GM21367 (cell line): ENCODE results near the gene ACACB.

ENCODE experiments used
- ATAC-seq: cut with Tn5 transposase; IDR thresholded peaks from one replicate; pipeline ENCODE4 v1.9.1; 2021; ENCODE audit not compliant: unreplicated experiment

Gene ACACB

DNA sequence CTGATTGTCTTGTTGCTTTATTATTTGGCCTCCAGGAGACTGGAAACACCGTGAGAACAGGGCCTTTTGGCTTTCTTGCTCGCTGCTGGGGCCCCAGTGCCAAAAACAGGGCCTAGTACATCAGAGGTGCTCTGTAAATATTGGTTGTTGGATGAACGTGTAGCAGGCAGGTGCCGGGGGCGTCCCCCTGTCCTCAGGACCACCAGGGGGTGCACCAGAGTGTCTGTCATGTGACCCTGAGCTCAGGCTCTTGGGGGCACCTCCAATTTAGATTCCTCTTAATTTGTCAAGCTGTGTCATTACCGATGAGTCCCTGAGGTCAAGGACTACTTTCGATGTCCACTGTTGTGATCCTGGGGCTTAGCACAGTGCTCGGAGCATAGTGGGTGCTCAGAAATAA, 87.1 kb downstream of the ACACB start:
- ATAC-seq, result no peak

DNA sequence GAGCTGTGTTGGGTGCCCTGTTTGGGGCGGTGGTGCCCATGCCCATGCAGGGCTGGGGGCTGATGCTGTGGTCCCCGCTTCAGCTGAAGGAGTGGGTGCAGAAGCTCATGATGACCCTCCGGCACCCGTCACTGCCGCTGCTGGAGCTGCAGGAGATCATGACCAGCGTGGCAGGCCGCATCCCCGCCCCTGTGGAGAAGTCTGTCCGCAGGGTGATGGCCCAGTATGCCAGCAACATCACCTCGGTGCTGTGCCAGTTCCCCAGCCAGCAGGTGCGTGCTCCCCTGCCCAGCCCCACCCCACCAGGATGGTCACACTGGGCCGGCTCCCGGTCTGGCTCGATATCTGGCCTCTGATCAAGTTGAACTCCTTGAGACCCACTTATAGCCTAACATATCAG, 92.7 kb downstream of the ACACB start:
- ATAC-seq, result no peak

DNA sequence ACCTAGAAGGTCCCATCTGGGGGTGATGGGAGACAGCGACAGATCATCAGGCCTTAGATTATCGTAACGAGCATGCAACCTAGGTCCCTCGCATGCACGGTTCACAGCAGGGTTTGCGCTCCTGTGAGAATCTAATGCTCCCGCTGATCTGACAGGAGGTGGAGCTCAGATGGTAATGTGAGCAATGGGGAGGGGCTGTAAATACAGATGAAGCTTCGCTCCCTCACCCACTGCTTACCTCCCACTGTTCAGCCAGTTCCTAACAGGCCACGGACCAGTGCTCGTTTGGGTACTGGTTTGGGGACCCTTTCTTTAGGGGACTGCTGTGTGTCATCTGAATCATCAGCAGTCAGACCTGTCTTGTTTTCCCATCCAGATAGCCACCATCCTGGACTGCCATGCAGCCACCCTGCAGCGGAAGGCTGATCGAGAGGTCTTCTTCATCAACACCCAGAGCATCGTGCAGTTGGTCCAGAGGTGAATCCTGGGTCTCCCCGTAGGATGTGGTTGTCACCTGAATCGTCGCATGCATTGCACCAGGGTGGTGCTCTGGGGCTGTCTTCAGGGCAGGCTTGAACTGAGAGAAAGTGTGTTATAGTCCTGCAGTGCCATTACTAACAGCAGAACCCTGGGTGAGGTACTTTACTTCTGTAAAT, 96.2 kb downstream of the ACACB start:
- no peak for ATAC-seq

DNA sequence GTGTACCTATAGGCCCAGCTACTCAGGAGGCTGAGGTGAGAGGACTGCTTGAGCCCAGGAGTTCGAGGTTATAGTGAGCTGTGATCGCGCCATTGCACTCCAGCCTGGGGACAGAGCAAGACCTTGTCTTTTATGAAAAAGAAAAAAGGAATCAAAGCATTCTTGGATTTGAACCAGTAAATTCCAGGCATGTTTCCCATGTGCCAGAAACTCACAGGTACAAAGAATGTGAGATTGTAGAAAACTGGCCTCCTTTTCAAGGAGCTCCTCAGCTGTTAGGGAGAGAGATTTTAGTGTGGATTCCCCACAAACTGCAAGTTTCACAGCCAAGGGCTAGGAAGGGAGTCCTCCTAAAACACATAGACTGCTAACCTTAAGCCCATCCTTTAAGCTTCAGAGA, 97.7 kb downstream of the ACACB start:
- ATAC-seq, result no peak

DNA sequence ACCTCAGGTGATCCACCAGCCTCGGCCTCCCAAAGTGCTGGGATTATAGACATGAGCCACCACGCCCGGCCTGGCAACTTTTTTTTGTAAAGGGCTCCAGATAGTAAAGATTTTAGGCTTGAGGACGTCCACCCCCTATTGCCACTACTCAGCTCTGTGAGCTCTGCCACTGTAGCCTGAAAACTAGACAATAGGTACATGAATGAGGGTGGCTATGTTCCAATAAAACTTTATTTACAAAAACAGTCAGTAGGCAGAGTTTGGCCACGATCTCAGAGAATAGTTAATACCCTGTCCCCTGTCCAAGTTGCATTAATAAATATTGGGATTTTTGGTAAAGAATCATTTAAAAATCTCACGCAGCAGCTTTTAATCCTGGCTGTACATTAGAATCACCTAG, 102.6 kb downstream of the ACACB start:
- ATAC-seq, result no peak

DNA sequence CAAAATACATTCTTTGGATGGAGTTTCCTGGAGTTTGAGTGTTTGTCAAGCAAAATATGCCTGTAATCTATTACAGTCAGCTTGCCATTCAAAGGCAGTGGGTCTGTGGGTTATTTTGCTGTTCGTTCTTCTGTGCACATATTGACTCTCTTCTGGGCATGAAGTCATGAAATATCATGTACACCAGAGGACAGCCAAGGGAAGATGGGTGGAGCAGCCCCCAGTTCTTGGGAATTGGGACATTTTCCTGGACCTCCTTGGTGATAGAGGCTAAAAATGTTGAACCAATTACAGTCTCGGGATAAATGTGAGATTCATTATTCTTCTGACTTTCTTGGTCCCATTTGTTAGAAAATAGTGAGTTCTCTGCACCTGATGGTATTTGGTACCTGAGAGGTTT, 103.6 kb downstream of the ACACB start:
- no peak for ATAC-seq

DNA sequence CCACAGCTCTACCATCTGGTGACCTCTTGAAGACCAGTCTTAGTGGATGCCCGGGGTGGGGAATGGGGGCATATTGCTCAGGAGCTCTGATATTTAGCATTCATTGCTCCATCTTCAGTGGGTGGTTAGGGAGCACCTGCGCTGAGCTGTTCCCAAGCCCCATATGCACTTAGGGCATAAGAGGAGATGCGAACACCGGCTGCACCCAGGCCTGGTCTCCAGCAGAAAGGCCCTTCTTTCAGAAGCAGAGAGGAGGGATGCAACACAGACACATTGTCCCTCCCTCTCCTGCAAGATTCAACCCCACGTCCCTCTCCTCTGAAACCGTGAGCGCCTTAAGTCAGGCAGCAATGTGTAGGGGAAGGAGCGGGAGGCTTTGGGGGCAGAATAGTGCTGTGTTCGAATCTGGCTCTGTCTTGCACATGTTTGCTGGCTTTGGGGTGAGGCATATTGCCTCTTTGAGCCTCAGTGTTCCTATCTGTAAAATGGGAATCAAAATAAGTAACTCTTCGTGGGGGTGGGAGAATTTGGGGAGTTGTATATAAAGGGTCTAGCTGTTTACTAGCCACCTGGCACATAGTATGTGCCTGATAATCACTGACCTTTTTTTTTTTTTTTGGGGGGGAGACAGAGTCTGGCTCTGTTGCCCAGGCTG, 105.0 kb downstream of the ACACB start:
- ATAC-seq, result no peak

DNA sequence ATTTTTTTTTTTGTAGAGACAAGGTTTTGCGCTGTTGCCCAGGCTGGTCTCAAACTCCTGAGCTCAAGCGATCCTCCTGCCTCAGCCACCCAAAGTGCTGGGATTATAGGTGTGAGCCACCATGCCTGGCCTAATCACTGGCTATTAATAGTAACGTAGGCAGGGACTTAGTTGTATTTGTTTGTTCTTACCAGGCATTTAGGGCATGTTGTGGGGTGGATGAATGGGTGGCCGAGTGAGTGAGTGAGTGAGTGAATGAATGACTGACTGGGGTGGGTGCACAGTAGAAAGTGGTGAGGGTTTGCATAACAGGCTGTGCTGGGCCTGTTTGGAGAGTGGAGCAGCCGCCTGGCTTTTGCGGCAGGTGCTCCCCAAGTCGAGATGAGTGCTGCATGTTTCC, 105.7 kb downstream of the ACACB start:
- no peak for ATAC-seq

DNA sequence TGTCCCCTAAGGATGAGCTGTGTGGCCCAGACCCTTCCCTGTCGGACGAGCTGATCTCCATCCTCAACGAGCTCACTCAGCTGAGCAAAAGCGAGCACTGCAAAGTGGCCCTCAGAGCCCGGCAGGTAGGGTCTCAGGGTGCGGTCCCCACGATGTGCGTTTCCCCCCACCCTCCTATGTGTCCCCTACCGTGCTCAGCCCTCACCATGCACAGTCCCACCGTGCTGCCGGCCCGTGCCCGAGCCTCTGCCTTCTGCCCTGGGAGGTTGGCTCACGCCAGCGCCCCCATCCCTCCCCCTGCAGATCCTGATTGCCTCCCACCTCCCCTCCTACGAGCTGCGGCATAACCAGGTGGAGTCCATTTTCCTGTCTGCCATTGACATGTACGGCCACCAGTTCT, 106.1 kb downstream of the ACACB start:
- ATAC-seq, result no peak

DNA sequence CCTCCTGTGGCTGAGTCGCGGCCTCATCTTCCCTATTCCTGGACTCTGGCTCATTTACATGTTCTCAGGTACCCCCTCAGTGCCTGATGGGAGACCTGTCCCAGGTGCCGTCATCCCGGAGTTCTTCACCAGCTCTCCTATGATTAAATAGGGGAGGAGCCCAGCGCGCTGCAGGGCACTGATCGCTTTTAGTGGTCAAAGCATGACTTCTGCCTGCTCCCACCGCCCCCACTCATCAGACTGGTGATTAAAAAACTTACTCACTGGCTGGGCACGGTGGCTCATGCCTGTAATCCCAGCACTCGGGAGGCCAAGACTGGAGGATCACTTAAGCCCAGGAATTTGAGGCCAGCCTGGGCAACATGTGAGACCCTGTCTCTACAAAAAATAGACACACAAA, 106.8 kb downstream of the ACACB start:
- ATAC-seq, result no peak

DNA sequence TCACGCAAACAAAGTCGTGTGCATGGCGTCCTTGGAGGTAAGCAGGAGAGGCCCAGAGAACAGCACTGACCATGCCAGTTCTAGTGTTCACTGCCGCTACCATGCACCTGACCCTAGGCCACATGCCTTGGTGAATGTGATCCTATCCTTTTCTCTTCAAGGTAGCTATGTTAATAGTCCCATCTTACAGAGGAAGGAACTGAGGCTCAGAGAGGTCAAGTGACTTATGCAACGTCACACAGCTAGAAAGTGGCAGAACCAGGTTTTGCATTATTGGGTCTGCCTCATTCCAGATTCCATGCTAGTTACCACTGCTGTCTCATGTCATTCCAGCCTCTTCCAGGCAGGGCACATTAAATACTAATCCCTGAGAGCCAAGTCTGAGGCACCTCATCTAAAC, 107.5 kb downstream of the ACACB start:
- ATAC-seq, result no peak

DNA sequence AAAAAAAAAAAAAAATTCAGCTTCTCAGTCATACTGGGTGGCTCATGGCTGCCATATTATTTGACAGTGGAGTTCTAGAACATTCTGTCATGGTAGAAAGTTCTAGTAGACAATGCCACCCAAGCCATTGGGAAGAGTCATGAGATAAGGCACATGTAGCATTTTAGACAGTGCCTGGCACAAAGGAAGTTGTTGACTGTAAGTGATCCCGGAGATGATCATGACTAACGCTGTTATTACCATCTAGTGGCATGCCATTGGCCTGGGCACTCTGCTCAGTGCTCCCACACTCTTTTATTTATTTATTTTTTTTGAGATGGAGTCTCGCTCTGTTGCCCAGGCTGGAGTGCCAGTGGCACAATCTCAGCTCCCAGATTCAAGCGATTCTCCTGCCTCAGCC, 112.3 kb downstream of the ACACB start:
- no peak for ATAC-seq

DNA sequence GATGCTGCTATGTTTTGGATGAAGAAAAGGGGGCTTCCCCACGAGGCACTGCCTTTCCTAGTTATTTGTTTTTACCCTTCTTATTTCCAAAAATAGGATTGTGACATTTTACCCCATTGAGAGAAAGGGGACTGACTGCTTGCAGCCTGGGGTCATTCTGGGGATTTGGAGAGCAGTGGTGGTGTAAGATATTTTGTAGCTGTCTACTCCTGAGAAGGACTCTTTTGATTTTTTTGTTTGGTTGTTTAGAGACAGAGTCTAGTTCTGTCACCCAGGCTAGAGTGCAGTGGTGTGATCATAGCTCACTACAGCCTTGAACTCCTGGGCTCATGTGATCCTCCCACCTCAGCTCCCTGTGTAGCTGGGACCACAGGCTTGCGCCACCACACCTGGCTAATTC, 113.8 kb downstream of the ACACB start:
- no peak for ATAC-seq

DNA sequence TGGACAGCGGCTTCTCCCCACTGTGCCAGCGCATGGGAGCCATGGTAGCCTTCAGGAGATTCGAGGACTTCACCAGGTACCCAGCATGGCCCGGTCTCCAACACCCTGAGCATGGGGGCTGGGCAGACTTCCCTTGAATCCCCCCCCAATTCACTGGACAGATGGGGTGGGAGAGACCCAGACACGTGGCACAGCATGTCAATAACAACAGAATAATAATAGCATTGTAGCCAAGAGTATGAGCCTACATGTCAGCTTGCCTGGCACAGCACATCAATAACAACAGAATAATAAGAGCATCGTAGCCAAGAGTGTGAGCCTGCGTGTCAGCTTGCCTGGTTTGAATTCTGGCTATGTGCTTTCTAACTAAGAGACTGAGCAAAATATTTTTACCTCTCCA, 116.3 kb downstream of the ACACB start:
- no peak for ATAC-seq

DNA sequence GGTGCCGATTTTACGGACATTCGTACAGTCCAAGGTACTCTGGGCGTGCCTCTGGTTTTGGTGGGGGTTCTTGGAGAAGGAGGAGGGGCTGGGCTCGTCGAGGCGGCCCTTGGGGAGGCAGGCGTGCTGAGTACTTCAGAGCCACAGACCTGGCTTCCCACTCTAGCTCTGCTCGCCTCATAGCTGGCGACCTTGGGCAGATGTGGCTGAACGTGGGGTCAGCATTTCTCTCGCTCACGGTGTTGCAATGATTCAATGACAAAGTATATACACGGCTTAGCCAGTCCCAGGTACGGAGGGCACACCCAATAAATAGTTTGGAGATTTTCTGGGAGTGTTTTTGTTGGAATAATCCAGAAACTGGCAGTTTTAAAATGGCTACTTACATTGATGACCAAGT, 117.6 kb downstream of the ACACB start:
- ATAC-seq, result no peak

DNA sequence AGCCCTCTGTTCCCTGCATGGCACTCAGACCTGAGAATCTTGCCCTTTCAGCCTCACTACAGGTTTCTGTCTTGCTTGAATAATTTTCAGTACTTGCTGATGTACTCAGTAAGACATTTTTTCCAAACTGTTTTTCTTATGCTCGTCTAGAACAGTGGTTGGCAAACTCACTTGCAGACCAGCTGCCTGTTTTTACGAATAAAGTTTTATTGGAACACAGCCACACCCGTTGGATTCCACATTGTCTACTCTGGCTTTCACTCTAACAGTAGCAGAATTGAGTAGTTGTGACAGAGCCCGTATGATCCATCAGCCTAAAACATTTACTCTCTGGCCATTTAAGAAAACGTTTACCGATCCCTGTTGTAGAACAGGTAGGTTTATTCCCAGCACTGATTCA, 119.9 kb downstream of the ACACB start:
- ATAC-seq, result no peak

DNA sequence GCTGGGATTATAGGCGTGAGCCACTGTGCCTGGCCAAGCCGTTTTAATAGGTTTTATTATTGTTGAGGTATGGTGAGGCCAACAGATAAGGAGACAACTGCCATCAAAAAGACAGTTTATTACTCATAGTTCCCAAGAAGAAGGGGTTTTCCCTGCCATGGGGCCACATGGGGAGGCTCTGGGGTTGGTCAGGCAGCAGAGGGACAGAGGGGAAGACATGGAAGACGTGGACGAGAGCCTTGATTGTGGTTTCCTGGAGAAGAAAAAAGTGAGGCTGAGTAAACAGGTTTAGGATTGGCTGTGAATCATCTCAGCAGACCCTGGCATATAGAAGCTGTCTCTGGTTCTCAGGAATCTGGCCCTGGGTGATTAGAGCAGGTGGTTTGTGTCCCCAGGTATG, 122.8 kb downstream of the ACACB start:
- ATAC-seq, result no peak

DNA sequence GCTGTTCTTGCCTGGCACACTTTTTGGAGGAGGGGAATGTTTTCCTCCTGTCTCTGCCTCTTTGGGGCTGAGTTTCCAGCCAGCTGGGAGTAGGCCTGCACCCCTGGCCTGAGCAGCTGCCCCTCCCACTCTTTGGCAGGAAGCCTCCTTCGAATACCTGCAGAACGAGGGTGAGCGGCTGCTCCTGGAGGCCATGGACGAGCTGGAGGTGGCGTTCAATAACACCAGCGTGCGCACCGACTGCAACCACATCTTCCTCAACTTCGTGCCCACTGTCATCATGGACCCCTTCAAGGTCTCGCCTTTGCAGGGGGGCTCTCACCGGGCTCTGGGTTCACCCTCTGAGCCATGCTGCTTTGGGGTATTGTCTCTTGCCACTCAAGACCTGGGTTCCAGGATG, 123.3 kb downstream of the ACACB start:
- no peak for ATAC-seq

DNA sequence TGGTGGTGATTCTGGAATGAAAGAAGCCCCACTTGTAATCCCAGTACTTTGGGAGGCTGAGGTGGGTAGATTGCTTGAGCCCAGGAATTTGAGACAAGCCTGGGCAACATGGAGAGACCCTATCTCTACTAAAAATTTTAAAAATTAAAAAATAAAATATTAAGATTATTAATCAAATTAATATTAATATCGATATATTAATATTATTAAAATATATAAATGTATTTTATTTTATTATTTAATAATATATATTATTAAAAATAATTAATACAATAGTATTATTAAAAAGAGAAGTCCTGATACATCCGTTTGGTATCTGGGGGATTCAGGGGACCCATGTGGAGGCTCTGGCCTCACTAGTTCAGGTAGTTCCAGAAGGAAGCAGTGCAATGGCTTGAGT, 124.0 kb downstream of the ACACB start:
- ATAC-seq, result no peak

DNA sequence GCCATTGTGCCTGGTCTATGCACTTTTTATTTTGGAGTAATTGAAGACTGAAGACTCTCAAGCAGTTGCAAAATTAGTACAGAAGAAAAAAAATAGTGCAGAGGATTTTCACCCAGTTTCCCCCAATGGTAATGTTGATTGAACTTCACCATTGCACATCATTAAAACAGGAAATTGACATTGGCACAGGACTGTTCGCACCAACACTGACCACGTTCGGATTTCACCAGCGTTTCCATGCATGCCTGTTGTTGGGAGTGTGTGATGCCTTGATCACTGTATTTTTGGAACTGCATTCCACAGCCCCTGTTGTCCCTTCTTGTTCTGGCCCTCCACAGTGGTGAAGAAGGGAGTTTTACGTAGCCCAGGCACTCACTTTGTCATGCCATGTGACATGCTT, 125.5 kb downstream of the ACACB start:
- no peak for ATAC-seq

DNA sequence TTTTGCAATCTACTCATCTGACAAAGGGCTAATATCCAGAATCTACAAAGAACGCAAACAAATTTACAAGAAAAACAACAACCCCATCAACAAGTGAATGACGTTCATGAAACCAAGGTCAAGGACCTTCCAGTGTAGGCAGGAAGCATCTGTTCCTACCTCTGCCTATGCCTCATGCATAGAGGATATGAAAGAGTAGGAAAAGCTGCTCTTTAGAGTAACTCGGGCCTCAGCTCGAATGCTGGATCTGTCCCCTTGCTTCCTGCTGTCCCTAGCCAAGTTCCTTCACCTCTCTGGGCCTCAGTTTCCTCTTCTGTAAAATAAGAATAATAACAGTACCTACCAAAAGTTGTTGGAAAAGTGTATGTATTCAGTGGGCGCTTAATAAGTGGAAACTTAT, 127.7 kb downstream of the ACACB start:
- no peak for ATAC-seq

DNA sequence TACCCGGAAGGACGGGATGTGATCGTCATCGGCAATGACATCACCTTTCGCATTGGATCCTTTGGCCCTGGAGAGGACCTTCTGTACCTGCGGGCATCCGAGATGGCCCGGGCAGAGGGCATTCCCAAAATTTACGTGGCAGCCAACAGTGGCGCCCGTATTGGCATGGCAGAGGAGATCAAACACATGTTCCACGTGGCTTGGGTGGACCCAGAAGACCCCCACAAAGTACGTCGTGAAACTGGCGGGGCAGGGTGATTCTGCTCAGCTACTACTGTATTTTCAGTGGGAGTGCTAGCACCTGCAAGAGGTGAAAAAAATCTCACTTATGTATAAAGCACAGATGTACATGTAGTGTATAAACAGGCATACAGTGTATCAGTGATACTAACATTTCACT, 129.8 kb downstream of the ACACB start:
- no peak for ATAC-seq
